ENCODE results near the gene ARF3. TPM values are rescaled to one million over a fixed set of nuclear protein-coding genes. Genes with fewer than 3 reads are reported as not detected.

The ARF3 gene
- total and polyA plus RNA-seq, 2 of the 13 experiments (the other 11 are each of a cell fraction or from before 2014, with no cell fraction given), result 53.8 to 57.9 TPM

DNA sequence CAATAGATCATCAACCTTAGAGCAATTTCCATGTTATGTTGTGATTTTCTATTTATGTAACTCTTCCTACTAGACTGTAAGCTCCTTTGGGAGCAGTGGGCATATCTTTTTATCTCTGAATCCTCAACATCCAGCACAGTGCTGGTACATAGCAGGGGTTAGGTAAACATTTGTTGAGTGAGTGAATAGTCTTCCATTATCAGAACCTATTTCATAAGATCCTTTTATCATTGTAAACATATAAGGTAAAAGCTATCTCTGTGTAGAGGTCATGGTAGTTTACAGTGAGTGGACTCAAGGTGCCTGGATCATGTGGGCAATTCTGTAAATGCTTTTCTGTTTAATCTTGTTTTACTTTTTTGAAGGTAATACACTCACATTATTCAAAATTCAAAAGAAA lies 47.1 kb downstream of the ARF3 start (continued):
- TF ChIP-seq, protein P1, sequence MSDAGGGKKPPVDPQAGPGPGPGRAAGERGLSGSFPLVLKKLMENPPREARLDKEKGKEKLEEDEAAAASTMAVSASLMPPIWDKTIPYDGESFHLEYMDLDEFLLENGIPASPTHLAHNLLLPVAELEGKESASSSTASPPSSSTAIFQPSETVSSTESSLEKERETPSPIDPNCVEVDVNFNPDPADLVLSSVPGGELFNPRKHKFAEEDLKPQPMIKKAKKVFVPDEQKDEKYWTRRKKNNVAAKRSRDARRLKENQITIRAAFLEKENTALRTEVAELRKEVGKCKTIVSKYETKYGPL (CRISPR knock-in tag; IDR thresholded peaks at IDR 0.05), result 0 out of 2 replicates have a peak, but pooled peaks have one; percentile 41
- no peak for TF ChIP-seq ISX (CRISPR knock-in tag; conservative IDR thresholded peaks at IDR 0.05)
- peak; percentile 89 for TF ChIP-seq MED1 (CRISPR knock-in tag; IDR thresholded peaks at IDR 0.05)
- TF ChIP-seq, protein P2, sequence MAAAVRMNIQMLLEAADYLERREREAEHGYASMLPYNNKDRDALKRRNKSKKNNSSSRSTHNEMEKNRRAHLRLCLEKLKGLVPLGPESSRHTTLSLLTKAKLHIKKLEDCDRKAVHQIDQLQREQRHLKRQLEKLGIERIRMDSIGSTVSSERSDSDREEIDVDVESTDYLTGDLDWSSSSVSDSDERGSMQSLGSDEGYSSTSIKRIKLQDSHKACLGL (CRISPR knock-in tag; IDR thresholded peaks at IDR 0.05), result no peak
- 0 out of 2 replicates have a peak, but pooled peaks have one; percentile 26 for TF ChIP-seq ZSCAN29 (CRISPR knock-in tag; conservative IDR thresholded peaks at IDR 0.05)
- no peak for TF ChIP-seq KLF13 (CRISPR knock-in tag; IDR thresholded peaks at IDR 0.05)
- TF ChIP-seq ZNF496 (CRISPR knock-in tag; IDR thresholded peaks at IDR 0.05; ENCODE audit: insufficient replicate concordance), result no peak
- TF ChIP-seq ZNF260 (CRISPR knock-in tag; IDR thresholded peaks at IDR 0.05; ENCODE audit: borderline replicate concordance, low read depth), result no peak
- TF ChIP-seq, protein P3, sequence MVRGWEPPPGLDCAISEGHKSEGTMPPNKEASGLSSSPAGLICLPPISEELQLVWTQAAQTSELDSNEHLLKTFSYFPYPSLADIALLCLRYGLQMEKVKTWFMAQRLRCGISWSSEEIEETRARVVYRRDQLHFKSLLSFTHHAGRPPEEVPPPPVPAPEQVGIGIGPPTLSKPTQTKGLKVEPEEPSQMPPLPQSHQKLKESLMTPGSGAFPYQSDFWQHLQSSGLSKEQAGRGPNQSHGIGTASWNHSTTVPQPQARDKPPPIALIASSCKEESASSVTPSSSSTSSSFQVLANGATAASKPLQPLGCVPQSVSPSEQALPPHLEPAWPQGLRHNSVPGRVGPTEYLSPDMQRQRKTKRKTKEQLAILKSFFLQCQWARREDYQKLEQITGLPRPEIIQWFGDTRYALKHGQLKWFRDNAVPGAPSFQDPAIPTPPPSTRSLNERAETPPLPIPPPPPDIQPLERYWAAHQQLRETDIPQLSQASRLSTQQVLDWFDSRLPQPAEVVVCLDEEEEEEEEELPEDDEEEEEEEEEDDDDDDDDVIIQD (CRISPR knock-in tag; IDR thresholded peaks at IDR 0.05; ENCODE audit: low read depth), result no peak
- peak; percentile 53; the same call in 1 of the 2 replicates for TF ChIP-seq MXD4 (CRISPR knock-in tag; IDR thresholded peaks at IDR 0.05)
- TF ChIP-seq, protein P4, sequence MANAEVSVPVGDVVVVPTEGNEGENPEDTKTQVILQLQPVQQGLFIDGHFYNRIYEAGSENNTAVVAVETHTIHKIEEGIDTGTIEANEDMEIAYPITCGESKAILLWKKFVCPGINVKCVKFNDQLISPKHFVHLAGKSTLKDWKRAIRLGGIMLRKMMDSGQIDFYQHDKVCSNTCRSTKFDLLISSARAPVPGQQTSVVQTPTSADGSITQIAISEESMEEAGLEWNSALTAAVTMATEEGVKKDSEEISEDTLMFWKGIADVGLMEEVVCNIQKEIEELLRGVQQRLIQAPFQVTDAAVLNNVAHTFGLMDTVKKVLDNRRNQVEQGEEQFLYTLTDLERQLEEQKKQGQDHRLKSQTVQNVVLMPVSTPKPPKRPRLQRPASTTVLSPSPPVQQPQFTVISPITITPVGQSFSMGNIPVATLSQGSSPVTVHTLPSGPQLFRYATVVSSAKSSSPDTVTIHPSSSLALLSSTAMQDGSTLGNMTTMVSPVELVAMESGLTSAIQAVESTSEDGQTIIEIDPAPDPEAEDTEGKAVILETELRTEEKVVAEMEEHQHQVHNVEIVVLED (CRISPR knock-in tag; IDR thresholded peaks at IDR 0.05; ENCODE audit: borderline replicate concordance), result peak; percentile 22; the same call in 1 of the 2 replicates
- TF ChIP-seq SMC3 (IDR thresholded peaks at IDR 0.05; ENCODE audit: low read length), result no peak
- no peak for TF ChIP-seq ZBTB8A (CRISPR knock-in tag; IDR thresholded peaks at IDR 0.05; ENCODE audit: borderline replicate concordance, low read depth)
- TF ChIP-seq SOX6 (IDR thresholded peaks at IDR 0.05), result no peak
- peak; percentile 94 for TF ChIP-seq SOX6 (CRISPR knock-in tag; IDR thresholded peaks at IDR 0.05)
- TF ChIP-seq ZNF772 (CRISPR knock-in tag; IDR thresholded peaks at IDR 0.05), result peak; percentile 47; the same call in 1 of the 2 replicates
- TF ChIP-seq GZF1 (CRISPR knock-in tag; IDR thresholded peaks at IDR 0.05), result no peak
- peak; percentile 58; the same call in 1 of the 2 replicates for TF ChIP-seq ZNF747 (CRISPR knock-in tag; IDR thresholded peaks at IDR 0.05; ENCODE audit: borderline replicate concordance)
- TF ChIP-seq, protein P5, sequence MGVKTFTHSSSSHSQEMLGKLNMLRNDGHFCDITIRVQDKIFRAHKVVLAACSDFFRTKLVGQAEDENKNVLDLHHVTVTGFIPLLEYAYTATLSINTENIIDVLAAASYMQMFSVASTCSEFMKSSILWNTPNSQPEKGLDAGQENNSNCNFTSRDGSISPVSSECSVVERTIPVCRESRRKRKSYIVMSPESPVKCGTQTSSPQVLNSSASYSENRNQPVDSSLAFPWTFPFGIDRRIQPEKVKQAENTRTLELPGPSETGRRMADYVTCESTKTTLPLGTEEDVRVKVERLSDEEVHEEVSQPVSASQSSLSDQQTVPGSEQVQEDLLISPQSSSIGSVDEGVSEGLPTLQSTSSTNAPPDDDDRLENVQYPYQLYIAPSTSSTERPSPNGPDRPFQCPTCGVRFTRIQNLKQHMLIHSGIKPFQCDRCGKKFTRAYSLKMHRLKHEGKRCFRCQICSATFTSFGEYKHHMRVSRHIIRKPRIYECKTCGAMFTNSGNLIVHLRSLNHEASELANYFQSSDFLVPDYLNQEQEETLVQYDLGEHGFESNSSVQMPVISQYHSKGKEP (CRISPR knock-in tag; IDR thresholded peaks at IDR 0.05), result no peak
- peak; percentile 96 for TF ChIP-seq SOX5 (CRISPR knock-in tag; IDR thresholded peaks at IDR 0.05; ENCODE audit: borderline replicate concordance)
- TF ChIP-seq ZNF382 (CRISPR knock-in tag; IDR thresholded peaks at IDR 0.05; ENCODE audit: borderline replicate concordance), result no peak
- TF ChIP-seq, protein P6, sequence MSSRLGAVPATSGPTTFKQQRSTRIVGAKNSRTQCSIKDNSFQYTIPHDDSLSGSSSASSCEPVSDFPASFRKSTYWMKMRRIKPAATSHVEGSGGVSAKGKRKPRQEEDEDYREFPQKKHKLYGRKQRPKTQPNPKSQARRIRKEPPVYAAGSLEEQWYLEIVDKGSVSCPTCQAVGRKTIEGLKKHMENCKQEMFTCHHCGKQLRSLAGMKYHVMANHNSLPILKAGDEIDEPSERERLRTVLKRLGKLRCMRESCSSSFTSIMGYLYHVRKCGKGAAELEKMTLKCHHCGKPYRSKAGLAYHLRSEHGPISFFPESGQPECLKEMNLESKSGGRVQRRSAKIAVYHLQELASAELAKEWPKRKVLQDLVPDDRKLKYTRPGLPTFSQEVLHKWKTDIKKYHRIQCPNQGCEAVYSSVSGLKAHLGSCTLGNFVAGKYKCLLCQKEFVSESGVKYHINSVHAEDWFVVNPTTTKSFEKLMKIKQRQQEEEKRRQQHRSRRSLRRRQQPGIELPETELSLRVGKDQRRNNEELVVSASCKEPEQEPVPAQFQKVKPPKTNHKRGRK (CRISPR knock-in tag; IDR thresholded peaks at IDR 0.05), result no peak
- peak; percentile 80 for TF ChIP-seq KAT8 (CRISPR knock-in tag; IDR thresholded peaks at IDR 0.05)
- no peak for TF ChIP-seq REL (CRISPR knock-in tag; conservative IDR thresholded peaks at IDR 0.05)

Measured in HepG2 (cell line).